ENCODE measurements around the gene TMEM107.
"Not testable (repeated sequence)": the region's sequence is repeated elsewhere in the genome, so short reads cannot be mapped to it uniquely, and the experiment has no call there.

- not testable (repeated sequence) for TF ChIP-seq CTCF, POLR2A (IDR thresholded peaks at IDR 0.05)
Measured at GRCh38 chr17:8214000-8214399, 37.8 kb upstream of the TMEM107 start.

All from lower leg skin (tissue), 3 donors.